Superior temporal gyrus (tissue), 1 donor: ENCODE results near the gene ETFA.

Experiments used
- DNase-seq: peaks from one replicate; pipeline ENCODE4 v3.0.0-alpha.2; 2016; ENCODE audit errors: extremely low spot score

Gene ETFA

GRCh38 chr15:76195506-76196268, 115.6 kb downstream of the ETFA start:
- DNase-seq = no peak

- no peak for DNase-seq
Measured at GRCh38 chr15:76193934-76194333, 117.3 kb downstream of the ETFA start.

- no peak for DNase-seq
Measured at GRCh38 chr15:76192715-76193114, 118.6 kb downstream of the ETFA start.

- no peak for DNase-seq
Measured at GRCh38 chr15:76191539-76192244, 119.6 kb downstream of the ETFA start.

GRCh38 chr15:76190751-76191538, 120.3 kb downstream of the ETFA start:
- peak; percentile 83 for DNase-seq

- no peak for DNase-seq
Measured at GRCh38 chr15:76190070-76190564, 121.2 kb downstream of the ETFA start.

- no peak for DNase-seq
Measured at GRCh38 chr15:76189106-76189505, 122.2 kb downstream of the ETFA start.

- no peak for DNase-seq
Measured at GRCh38 chr15:76187163-76187562, 124.1 kb downstream of the ETFA start.

GRCh38 chr15:76185716-76186115, 125.6 kb downstream of the ETFA start:
- no peak for DNase-seq

GRCh38 chr15:76184650-76185035, 126.6 kb downstream of the ETFA start:
- DNase-seq = no peak

- no peak for DNase-seq
Measured at GRCh38 chr15:76183930-76184649, 127.2 kb downstream of the ETFA start.

GRCh38 chr15:76181705-76182107, 129.6 kb downstream of the ETFA start:
- no peak for DNase-seq

GRCh38 chr15:76180321-76180720, 130.9 kb downstream of the ETFA start:
- no peak for DNase-seq

- no peak for DNase-seq
Measured at GRCh38 chr15:76179023-76179422, 132.2 kb downstream of the ETFA start.

- no peak for DNase-seq
Measured at GRCh38 chr15:76178296-76179000, 132.8 kb downstream of the ETFA start.

GRCh38 chr15:76177491-76178040, 133.7 kb downstream of the ETFA start:
- no peak for DNase-seq

- DNase-seq = no peak
Measured at GRCh38 chr15:76176487-76177085, 134.7 kb downstream of the ETFA start.

GRCh38 chr15:76176059-76176458, 135.2 kb downstream of the ETFA start:
- no peak for DNase-seq

- DNase-seq = no peak
Measured at GRCh38 chr15:76175442-76175841, 135.8 kb downstream of the ETFA start.

GRCh38 chr15:76174654-76175053, 136.6 kb downstream of the ETFA start:
- no peak for DNase-seq
